UCSD-AML1 (cell line): ENCODE measurements around the gene BAD.

Experiments used
- DNase-seq: peaks from one replicate; lab custom pipeline; 2025; ENCODE audit not compliant: unreplicated experiment; lab: John Stamatoyannopoulos, UW

Gene BAD

GRCh38 chr11:64232967-64233315 is 51.5 kb downstream of the BAD start:
- no peak for DNase-seq

DNA sequence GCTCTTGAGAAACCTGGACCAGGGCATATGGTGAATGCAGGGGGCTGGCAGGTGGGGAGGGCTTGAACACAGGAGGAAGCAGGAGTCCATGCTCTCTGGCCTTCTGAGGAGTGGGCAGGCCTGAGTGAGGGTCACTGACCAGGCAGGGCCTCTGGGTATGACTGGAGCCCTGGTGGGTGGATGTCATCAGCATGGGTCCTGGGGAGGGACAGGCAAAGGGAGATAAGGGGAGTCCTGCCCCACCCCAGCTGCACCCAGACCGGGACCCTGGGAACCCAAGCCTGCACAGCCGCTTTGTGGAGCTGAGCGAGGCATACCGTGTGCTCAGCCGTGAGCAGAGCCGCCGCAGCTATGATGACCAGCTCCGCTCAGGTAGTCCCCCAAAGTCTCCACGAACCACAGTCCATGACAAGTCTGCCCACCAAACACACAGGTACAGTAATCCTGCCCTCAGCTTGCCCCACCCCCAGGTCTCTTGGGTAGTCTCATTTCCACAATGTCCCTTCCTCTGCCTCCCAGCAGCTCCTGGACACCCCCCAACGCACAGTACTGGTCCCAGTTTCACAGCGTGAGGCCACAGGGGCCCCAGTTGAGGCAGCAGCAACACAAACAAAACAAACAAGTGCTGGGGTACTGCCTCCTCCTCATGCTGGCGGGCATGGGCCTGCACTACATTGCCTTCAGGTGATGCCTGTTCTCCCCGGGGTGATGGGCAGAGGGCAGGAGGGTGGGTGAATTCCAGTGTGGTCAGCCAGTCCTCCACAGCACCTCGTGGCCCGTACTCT is 52.1 kb downstream of the BAD start:
- no peak for DNase-seq

GRCh38 chr11:64231546-64231945 is 52.9 kb downstream of the BAD start:
- DNase-seq: no peak

- peak; percentile 56 for DNase-seq
Observed at GRCh38 chr11:64230985-64231365, 53.5 kb downstream of the BAD start.

DNA sequence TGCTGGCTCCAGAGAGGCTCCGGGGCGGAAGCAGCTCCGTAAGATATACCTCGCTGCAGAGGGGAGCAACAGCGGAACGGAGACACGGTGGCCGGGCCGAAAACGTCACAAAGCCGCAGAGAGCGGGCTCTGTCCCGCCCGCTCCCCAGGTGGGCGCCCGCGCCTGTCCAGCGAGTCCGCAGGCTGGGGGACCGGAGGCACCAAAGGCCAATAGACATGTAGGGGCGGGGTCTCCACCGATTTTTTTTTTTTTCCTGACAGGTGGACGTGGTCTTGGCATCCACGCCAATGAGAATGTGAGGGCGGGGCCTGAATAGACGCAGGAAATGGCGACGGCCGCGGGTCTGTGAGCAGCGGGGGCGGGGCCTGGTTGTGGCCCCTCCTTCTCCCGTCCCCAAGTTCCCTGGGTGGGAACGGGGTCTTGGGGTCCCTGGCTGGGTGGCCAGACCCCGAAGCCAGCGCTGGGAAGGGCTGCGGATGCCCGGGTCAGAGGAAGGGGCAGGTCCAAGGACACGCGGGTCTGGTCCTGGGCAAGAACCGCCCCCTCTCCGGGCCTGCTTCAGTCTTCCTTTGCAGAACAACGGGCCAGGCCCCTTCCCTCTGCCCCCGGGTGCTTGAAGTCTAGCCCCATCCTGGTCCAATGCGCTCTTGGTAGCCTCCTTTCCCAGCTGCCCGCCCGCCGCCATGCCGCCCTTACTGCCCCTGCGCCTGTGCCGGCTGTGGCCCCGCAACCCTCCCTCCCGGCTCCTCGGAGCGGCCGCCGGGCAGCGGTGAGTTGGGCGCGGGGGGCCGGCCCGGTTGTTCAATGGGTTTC is 54.1 kb downstream of the BAD start, which contains the start of gene DNAJC4:
DNAJC4 (plus strand) TSS at position 378 of the 814 bp plus-strand sequence; CDS start at position 685, 307 bp downstream.
- DNase-seq: peak; percentile 90

- no peak for DNase-seq
Observed at GRCh38 chr11:64229744-64230170, 54.7 kb downstream of the BAD start.

DNA sequence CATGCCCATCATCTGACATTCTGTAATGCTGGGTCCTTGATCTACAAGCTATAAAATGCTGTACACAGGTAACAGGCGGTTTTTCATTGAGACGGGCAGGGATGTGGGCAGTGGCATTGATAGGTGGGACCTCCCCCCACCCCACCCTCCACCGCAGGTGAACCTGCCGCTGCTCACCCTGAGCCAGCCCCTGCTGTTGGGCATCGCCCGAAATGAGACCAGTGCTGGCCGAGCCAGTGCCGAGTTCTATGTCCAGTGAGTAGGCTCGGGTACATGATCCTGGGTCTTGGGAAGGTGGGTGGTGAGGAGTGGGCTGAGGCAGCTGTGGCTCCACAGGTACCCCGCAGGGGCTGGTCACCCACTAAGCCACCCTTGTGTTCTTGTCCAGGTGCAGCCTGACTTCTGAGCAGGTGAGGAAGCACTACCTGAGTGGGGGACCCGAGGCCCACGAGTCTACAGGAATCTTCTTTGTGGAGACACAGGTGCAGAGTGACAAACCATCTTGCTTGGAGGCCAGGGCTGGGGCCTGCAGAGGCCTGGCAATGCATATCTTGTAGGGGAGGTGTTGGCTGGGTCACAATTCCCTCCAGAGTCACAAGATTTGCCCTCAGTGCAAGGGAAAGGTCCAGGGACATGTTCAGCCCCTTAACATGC is 55.2 kb downstream of the BAD start:
- no peak for DNase-seq

- DNase-seq: no peak
Observed at GRCh38 chr11:64227405-64227956, 57.0 kb downstream of the BAD start.

- DNase-seq: peak; percentile 78
Observed at GRCh38 chr11:64226507-64227051, 57.9 kb downstream of the BAD start.

DNA sequence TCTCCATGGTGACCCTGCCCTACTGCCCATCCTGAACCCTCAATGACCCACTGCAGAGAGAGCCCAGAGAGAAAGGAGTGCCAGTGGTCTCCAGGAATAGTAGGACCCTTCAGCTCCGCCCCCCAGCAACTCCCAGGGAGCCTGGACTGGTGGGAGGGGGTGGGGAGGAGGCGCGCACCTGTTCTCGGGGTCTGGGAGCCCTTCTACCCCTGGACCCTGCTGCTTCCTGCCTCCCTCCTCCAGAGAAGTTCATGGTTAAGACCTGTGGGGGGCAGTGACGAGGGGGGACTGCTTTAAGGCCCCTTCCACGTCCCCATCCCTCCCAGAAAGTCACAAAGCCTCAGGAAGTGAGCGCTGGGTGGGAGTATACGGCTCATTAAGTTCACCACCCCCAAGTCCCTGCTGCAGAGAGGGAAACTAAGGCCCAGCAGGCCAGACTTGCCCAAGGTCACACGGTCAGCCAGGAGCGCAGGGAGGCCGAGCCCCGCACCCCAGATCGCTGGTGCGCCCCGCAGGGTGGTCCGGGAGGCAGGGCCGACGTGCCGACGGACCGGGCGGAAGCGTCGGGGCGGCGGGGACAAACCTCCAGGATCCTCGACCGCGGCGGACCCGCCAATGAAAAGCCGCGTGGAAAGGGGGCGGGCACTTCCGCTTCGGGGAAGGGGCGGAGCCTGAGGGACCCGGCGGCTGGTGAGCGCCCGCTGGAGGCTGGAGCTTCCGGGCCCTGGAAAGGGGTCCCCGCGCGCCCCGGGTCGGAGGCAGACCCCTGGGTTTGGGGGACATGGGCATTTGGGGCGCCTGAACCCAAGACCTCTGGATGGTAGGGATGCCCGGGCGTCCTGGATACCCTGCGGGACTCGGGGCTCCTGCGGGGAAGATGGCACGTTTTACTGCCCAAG is 58.6 kb downstream of the BAD start, which contains the start of the genes NUDT22 and TRPT1:
NUDT22 (plus strand) TSS at position 667 of the 899 bp plus-strand sequence. CDS start 379 bp downstream, outside the sequence.
TRPT1 (minus strand) TSS at position 579 of the 899 bp plus-strand sequence; CDS start at position 253, 326 bp downstream.
- peak; percentile 95 for DNase-seq

- peak; percentile 62 for DNase-seq
Observed at GRCh38 chr11:64224891-64225607, 59.4 kb downstream of the BAD start.

DNA sequence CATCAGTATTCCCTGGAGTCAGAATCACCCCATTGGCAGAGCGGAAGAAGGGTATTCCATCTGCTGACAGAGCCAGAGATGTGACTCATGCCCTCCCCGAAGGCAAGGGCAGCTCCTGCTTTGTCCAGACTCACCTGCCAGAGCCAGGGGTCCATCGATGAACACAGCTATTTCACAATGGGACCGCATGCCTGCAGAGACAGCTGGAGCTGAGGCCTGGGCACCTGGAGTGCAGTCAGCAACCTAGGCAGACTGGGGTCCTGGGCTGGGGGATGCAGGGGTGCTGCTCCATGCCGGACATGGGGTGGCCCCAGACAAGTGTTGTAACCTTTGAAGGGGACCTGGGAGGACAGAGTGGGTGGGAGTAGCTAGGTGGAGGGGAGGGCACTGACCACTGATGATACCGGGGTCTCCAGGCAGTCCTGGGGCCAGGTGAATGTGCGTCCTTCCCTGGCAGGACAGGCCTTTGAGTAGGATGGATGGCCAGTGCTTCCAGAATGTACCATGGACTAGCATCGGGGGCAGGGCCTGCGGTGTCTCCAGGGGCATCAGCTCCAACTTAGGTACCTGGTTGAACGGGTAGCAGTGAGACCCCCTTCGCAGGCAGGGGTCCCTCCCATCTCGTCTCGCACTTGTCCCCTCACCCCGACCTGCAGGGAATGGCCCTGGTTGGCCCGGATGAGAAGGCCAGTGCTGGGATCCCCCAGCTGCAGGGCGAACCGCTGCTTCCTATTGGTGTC is 60.1 kb downstream of the BAD start:
- peak; percentile 54 for DNase-seq

DNA sequence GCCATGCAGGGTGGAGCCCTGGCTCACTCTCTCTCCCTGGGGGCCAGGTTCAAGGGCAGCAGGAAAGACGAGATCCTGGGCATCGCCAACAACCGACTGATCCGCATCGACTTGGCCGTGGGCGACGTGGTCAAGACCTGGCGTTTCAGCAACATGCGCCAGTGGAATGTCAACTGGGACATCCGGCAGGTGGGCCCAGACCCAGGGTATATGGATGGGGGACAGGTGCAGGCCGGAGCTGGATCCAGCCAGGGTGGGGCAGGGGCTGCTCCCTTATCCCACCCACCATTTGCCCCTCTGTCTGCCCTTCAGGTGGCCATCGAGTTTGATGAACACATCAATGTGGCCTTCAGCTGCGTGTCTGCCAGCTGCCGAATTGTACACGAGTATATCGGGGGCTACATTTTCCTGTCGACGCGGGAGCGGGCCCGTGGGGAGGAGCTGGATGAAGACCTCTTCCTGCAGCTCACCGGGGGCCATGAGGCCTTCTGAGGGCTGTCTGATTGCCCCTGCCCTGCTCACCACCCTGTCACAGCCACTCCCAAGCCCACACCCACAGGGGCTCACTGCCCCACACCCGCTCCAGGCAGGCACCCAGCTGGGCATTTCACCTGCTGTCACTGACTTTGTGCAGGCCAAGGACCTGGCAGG is 61.3 kb downstream of the BAD start:
- no peak for DNase-seq

DNA sequence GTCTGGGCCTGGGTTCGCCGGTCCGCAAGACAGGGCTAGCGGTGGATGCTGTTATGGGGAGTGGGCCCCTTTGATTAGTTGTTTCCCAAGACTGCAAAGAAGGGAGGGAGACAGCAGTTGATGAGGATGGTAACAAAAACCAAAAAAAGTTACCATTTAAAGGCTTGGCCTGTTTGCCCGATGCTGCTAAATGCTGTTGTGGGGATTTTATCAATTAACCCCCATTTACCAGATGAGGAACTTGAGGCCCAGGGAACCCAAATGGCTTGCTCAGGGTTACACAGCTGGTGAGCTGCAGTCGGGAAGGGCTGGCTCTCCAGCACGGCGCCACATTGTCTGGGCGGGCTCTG is 61.8 kb downstream of the BAD start:
- DNase-seq: no peak

- DNase-seq: no peak
Observed at GRCh38 chr11:64220798-64221197, 63.7 kb downstream of the BAD start.

GRCh38 chr11:64220271-64220670 is 64.2 kb downstream of the BAD start:
- no peak for DNase-seq
